A172 (cell line): ENCODE data around the gene EFCAB12. TPM values are rescaled to one million over a fixed set of nuclear protein-coding genes. Genes with fewer than 3 reads are reported as not detected.
A peak's percentile ranks its signal among the peaks of the same experiment; 100 is the strongest.
"Not testable (repeated sequence)": the region's sequence is repeated elsewhere in the genome, so short reads cannot be mapped to it uniquely, and the experiment has no call there.

ENCODE experiments used
- DNase-seq: peaks from one replicate; pipeline ENCODE4 v3.0.0-alpha.2; 2015; ENCODE audit warnings: low spot score
- total RNA-seq: library from RNA; depleted of rRNA; stranded (reverse); fragments of >200 nt; shearing (Covaris generic); gene quantifications from 2 replicates; pipeline ENCODE4 v1.2.3, GENCODE V29; 2014; rRNA removed

Gene EFCAB12
- total RNA-seq, 1 experiment from 2014 or later: 0.10 TPM

- no peak for DNase-seq
Observed at GRCh38 chr3:129369711-129370110, 58.7 kb downstream of the EFCAB12 start.

- DNase-seq: no peak
Observed at GRCh38 chr3:129367821-129368220, 60.6 kb downstream of the EFCAB12 start.

- DNase-seq: no peak
Observed at GRCh38 chr3:129366312-129366831, 62.1 kb downstream of the EFCAB12 start.

GRCh38 chr3:129365296-129366136 is 62.9 kb downstream of the EFCAB12 start:
- no peak for DNase-seq

- not testable (repeated sequence) for DNase-seq
Observed at GRCh38 chr3:129364811-129365210, 63.6 kb downstream of the EFCAB12 start.

- DNase-seq: not testable (repeated sequence)
Observed at GRCh38 chr3:129363356-129363755, 65.1 kb downstream of the EFCAB12 start.

- peak; percentile 32 for DNase-seq
Observed at GRCh38 chr3:129360705-129361460, 67.6 kb downstream of the EFCAB12 start.

- no peak for DNase-seq
Observed at GRCh38 chr3:129360171-129360611, 68.2 kb downstream of the EFCAB12 start.

GRCh38 chr3:129358772-129359371 is 69.6 kb downstream of the EFCAB12 start:
- peak; percentile 41 for DNase-seq

- DNase-seq: no peak
Observed at GRCh38 chr3:129358177-129358771, 70.2 kb downstream of the EFCAB12 start.

GRCh38 chr3:129357616-129358015 is 70.8 kb downstream of the EFCAB12 start:
- DNase-seq: no peak

- DNase-seq: no peak
Observed at GRCh38 chr3:129356756-129357425, 71.5 kb downstream of the EFCAB12 start.

GRCh38 chr3:129353589-129353941 is 74.9 kb downstream of the EFCAB12 start:
- DNase-seq: no peak

GRCh38 chr3:129352650-129353588 is 75.5 kb downstream of the EFCAB12 start:
- peak; percentile 78 for DNase-seq

- no peak for DNase-seq
Observed at GRCh38 chr3:129352045-129352444, 76.4 kb downstream of the EFCAB12 start.

Other genes with a start within 250 kb of the EFCAB12 start
- gene CNBP, start 244.7 kb downstream of the EFCAB12 start, total RNA-seq: 543 and 605 TPM in 2 replicates
- 296 and 315 TPM in 2 replicates for gene COPG1, start 179.0 kb downstream of the EFCAB12 start, total RNA-seq
- 97.1 and 121 TPM in 2 replicates for gene HMCES, start 149.8 kb downstream of the EFCAB12 start, total RNA-seq
- 63.0 and 63.3 TPM in 2 replicates for gene MBD4, start 11.3 kb upstream of the EFCAB12 start, total RNA-seq
- 21.5 and 22.3 TPM in 2 replicates for gene IFT122, start 11.6 kb upstream of the EFCAB12 start, total RNA-seq
- gene RHO, start 100.0 kb upstream of the EFCAB12 start, total RNA-seq: not detected in 2 replicates
- gene H1-8, start 114.5 kb upstream of the EFCAB12 start, total RNA-seq: not detected in 2 replicates
- gene PLXND1, start 178.0 kb upstream of the EFCAB12 start, total RNA-seq: 210 and 219 TPM in 2 replicates